K562 (cell line): ENCODE data around the gene ST6GALNAC3. TPM values are rescaled to one million over a fixed set of nuclear protein-coding genes. Genes with fewer than 3 reads are reported as not detected.

Experiments
- ATAC-seq: fragments of 200-7000 bp; cut with Tn5 transposase; 3 replicates; pipeline ENCODE4 v1.9.1; 2020; ENCODE audit warnings: moderate library complexity
- BruUV-seq: library from RNA; stranded (reverse); fragments of 400-500 nt; replicated peaks from 2 replicates; lab custom pipeline; 2021; lab: Mats Ljungman, UMichigan
- CTCF ChIA-PET: fragments of 300-600 bp; formaldehyde crosslinking; extraction: SDS; loops from one replicate; lab custom pipeline; 2021; ENCODE audit warnings: low intra/inter-chr PET ratio; lab: Yijun Ruan, JAX
- POLR2A ChIA-PET: fragments of 300-600, 350-650 bp; sonication (Branson Sonifier 250); formaldehyde crosslinking; extraction: SDS; loops from one replicate; lab custom pipeline; 2021; ENCODE audit warnings: antibody characterized with exemption, inconsistent platforms; lab: Yijun Ruan, JAX
- DNase-seq, 4 experiments: peaks; one replicate each; pipeline versions ENCODE4 v3.0.0 to v3.0.0-alpha.2; 2011 to 2018; ENCODE audit warnings: low spot score in 3 of 4, mixed read lengths in 3 of 4; ENCODE audit errors: extremely low read depth in 1 of 4
- FAIRE-seq: peaks from 2 replicates; lab custom pipeline; 2011; peaks lifted over from hg19 to GRCh38; lab: Jason Lieb, UNC
- H2AFZ ChIP-seq: 2 replicates; pipeline ENCODE4 v1.6.0; 2011; ENCODE audit warnings: low read depth, low read length, control low read depth, inconsistent platforms
- H3K27ac ChIP-seq: fragments of 200-600 bp; 3 replicates; pipeline ENCODE4 v1.8.0; 2011; ENCODE audit warnings: low read depth, mild to moderate bottlenecking, control low read depth, inconsistent platforms, low read length, moderate library complexity, mixed read lengths; ENCODE audit errors: extremely low read depth
- H3K27me3 ChIP-seq, 2 experiments: fragments of 300-600 bp in 1 of 2; 2 replicates in 1 of 2; 3 replicates in 1 of 2; pipeline versions ENCODE4 v1.6.0 to v1.8.0; 2011; ENCODE audit warnings: inconsistent platforms in 2 of 2, low read length in 2 of 2, mild to moderate bottlenecking in 1 of 2, mixed read lengths in 1 of 2, moderate library complexity in 1 of 2; ENCODE audit not compliant: control insufficient read depth in 2 of 2, insufficient read depth in 2 of 2
- H3K36me3 ChIP-seq: fragments of 300-600 bp; 3 replicates; pipeline ENCODE4 v1.8.0; 2011; ENCODE audit warnings: mild to moderate bottlenecking, low read length, inconsistent platforms; ENCODE audit not compliant: control insufficient read depth, insufficient read depth
- H3K4me1 ChIP-seq, 2 experiments: fragments of 200-600 bp in 1 of 2; replicated peaks in 1 of 2; 2 replicates in 1 of 2; 3 replicates in 1 of 2; pipeline versions ENCODE4 v1.5.1 to v1.8.0; 2011; ENCODE audit warnings: inconsistent platforms in 2 of 2, low read length in 2 of 2, mild to moderate bottlenecking in 1 of 2, mixed read lengths in 1 of 2, moderate library complexity in 1 of 2; ENCODE audit not compliant: control insufficient read depth in 2 of 2, insufficient read depth in 2 of 2
- H3K4me2 ChIP-seq: 2 replicates; pipeline ENCODE4 v1.6.1; 2011; ENCODE audit warnings: low read length, control low read depth, inconsistent platforms, mixed read lengths; ENCODE audit not compliant: insufficient read depth
- H3K4me3 ChIP-seq: fragments of 200-600 bp; sonication (generic), shearing (Covaris generic); 2 replicates; pipeline ENCODE4 v1.5.1; 2016; ENCODE audit warnings: control low read depth, inconsistent platforms
- H3K79me2 ChIP-seq: fragments of 200-600 bp; 3 replicates; pipeline ENCODE4 v1.8.0; 2011; ENCODE audit warnings: low read length, inconsistent platforms; ENCODE audit not compliant: control insufficient read depth, insufficient read depth
- H3K9ac ChIP-seq, 2 experiments: 2 replicates each; pipeline versions ENCODE4 v1.6.0 to v1.6.1; 2011; ENCODE audit warnings: low read depth in 2 of 2, low read length in 2 of 2, control low read depth in 1 of 2, inconsistent platforms in 1 of 2, mild to moderate bottlenecking in 1 of 2, mixed read lengths in 1 of 2; ENCODE audit not compliant: insufficient read depth in 1 of 2
- H3K9me1 ChIP-seq: one replicate; pipeline ENCODE4 v1.6.0; 2011; ENCODE audit warnings: inconsistent platforms, mild to moderate bottlenecking, low read length, moderate library complexity; ENCODE audit not compliant: control insufficient read depth, insufficient read depth
- H3K9me3 ChIP-seq: replicated peaks from 2 replicates; pipeline ENCODE4 v1.5.1; 2011; ENCODE audit warnings: low read depth, low read length, inconsistent platforms; ENCODE audit not compliant: control insufficient read depth, insufficient read depth
- H4K20me1 ChIP-seq: replicated peaks from 2 replicates; pipeline ENCODE4 v1.6.1; 2011; ENCODE audit warnings: low read length, inconsistent platforms, mixed read lengths; ENCODE audit not compliant: control insufficient read depth, insufficient read depth
- ESRRB ChIP-seq: fragments of 250-450 bp; sonication (Bioruptor Pico); IDR thresholded peaks from 2 replicates; pipeline ENCODE4 v1.5.0; 2020; ENCODE audit warnings: mild to moderate bottlenecking, moderate library complexity, borderline replicate concordance
- GTF2E2 ChIP-seq: fragments of 200-800 bp; sonication (Bioruptor generic); IDR thresholded peaks from 2 replicates; pipeline ENCODE4 v1.6.1; 2016; ENCODE audit warnings: missing genetic modification characterization, missing compliant biosample characterization
- HDAC8 ChIP-seq: fragments of 450-650 bp; IDR thresholded peaks from 2 replicates; pipeline ENCODE4 v1.6.1; 2016; ENCODE audit warnings: mild to moderate bottlenecking, missing genetic modification characterization, moderate library complexity, missing compliant biosample characterization
- NCOA4 ChIP-seq: fragments of 450-650 bp; IDR thresholded peaks from 2 replicates; pipeline ENCODE4 v1.6.1; 2018; ENCODE audit warnings: mild to moderate bottlenecking; ENCODE audit not compliant: partially characterized antibody
- SIX5 ChIP-seq, 2 experiments: IDR thresholded peaks; 2 replicates each; pipeline ENCODE4 v1.6.1; 2011; ENCODE audit warnings: low read length in 2 of 2, borderline replicate concordance in 1 of 2, low read depth in 1 of 2, mild to moderate bottlenecking in 1 of 2, moderate library complexity in 1 of 2; ENCODE audit not compliant: insufficient read depth in 1 of 2
- SMARCA4 ChIP-seq: fragments of 450-650 bp; IDR thresholded peaks from 2 replicates; pipeline ENCODE4 v1.6.1; 2016
- ZFP36 ChIP-seq: fragments of 150-350 bp; IDR thresholded peaks from 2 replicates; pipeline ENCODE4 v1.6.1; 2018; ENCODE audit warnings: low read length, low read depth; ENCODE audit not compliant: partially characterized antibody
- ZKSCAN3 ChIP-seq: fragments of 250-450 bp; sonication (Bioruptor Pico); IDR thresholded peaks from 2 replicates; pipeline ENCODE4 v1.4.0; 2020
- ZNF23 ChIP-seq: fragments of 250-450 bp; sonication (Bioruptor Pico); IDR thresholded peaks from 2 replicates; pipeline ENCODE4 v1.4.0; 2020; ENCODE audit warnings: mild to moderate bottlenecking
- WGBS: fragments of 100-300 bp; shearing (Covaris generic); methylation state at CpG from one replicate; pipeline ENCODE4 v1.1.6; 2016; ENCODE audit warnings: low coverage, mixed read lengths; ENCODE audit not compliant: insufficient coverage; ENCODE audit errors: missing lambda C conversion rate; 5-methylcytosine and 5-hydroxymethylcytosine counted together
- in situ Hi-C: fragments of 300-500 bp; cut with MboI; formaldehyde crosslinking; loops from 4 replicates; pipeline ENCODE4 v1.15.0; 2018; ENCODE audit warnings: inconsistent platforms, mixed read lengths
- intact Hi-C: fragments of 100-400 bp; cut with micrococcal nuclease; formaldehyde crosslinking; loops from 2 replicates; pipeline ENCODE4 v1.14.2; 2022
- polyA plus RNA-seq, 8 experiments: library from polyadenylated mRNA; depleted of rRNA in 4 of 8; stranded (reverse) in 5 of 8; unstranded in 3 of 8; fragments of >200 nt; fragmentation: Nextera tagmentation in 2 of 8; fragmentation: Illumina TruSeq in 1 of 8; extraction: Ambion mirVana in 2 of 8; extraction: Trizol in 1 of 8; gene quantifications; 2 replicates each; pipeline versions ENCODE4 v1.2.1 to v1.2.3, GENCODE V29; 2011 to 2014; ENCODE audit warnings: inconsistent platforms in 1 of 8, missing spikeins in 1 of 8
- total RNA-seq, 7 experiments: library from RNA; depleted of rRNA in 6 of 7; stranded (reverse); fragments of >200 nt in 6 of 7; fragmentation: Illumina TruSeq in 2 of 7; extraction: Trizol in 2 of 7; gene quantifications; 2 replicates each; pipeline versions ENCODE4 v1.2.1 to v1.2.3, GENCODE V29; 2011 to 2021; ENCODE audit warnings: low replicate concordance in 1 of 7
- TF ChIP-seq, protein P1 (sequence below): fragments of 250-450 bp; sonication (Bioruptor Pico); IDR thresholded peaks from 2 replicates; pipeline ENCODE4 v1.4.0; 2020; ENCODE audit warnings: mild to moderate bottlenecking, moderate library complexity, borderline replicate concordance
- TF ChIP-seq, protein P2 (sequence below): fragments of 250-450 bp; sonication (Bioruptor Pico); IDR thresholded peaks from 2 replicates; pipeline ENCODE4 v1.4.0; 2020
- TF ChIP-seq, protein P3 (sequence below): fragments of 450-650 bp; IDR thresholded peaks from 2 replicates; pipeline ENCODE4 v1.6.1; 2014; ENCODE audit warnings: low read depth, mild to moderate bottlenecking, moderate library complexity, borderline replicate concordance
- TF ChIP-seq, protein P4 (sequence below): fragments of 200-800 bp; sonication (Bioruptor generic); IDR thresholded peaks from 2 replicates; pipeline ENCODE4 v1.6.1; 2016; ENCODE audit warnings: missing genetic modification characterization, missing compliant biosample characterization

ST6GALNAC3 gene
- total and polyA plus RNA-seq, 9 of the 15 experiments (the other 6 are each of a cell fraction or from before 2014, with no cell fraction given), result 0.04 to 0.29 (median 0.18) TPM; not detected in 6

DNA sequence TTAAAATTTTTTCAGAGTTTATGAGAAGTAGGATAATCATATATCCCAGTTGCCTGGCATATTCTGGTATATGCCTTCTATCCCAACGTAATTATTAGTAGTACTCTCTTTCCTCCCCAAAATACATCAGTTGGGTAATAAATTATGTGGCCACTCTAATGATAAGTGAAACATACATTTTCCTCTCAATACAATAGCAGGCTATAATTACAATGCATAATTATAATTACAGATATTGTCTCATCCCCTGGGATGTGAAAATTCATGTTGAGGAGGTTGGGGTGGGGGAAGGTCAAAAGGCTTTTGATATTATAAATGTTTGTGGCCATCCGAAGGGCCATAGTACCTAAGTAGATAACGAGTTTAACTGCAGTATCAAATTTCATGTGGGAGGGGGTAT lies 277.1 kb downstream of the ST6GALNAC3 start:
- no peaks in the 10 kb centered on the region for H3K9me3 ChIP-seq
- H3K9ac ChIP-seq, result no peak overlapping the region
- no peak overlapping the region for H2AFZ ChIP-seq
- no peaks in the 10 kb centered on the region for H4K20me1 ChIP-seq
- no peaks in the 10 kb centered on the region for H3K27me3 ChIP-seq
- H3K9me1 ChIP-seq, result no peaks in the 10 kb centered on the region
- H3K4me2 ChIP-seq, result no peak overlapping the region
- no peak overlapping the region for H3K27ac ChIP-seq
- WGBS, result 2% methylated on average over 3 of the region's 3 CpGs
- ChIA-PET CTCF (no interaction called here), POLR2A (no interaction called here)
- in situ Hi-C loops, result no loop called here
- ATAC-seq (no peak), FAIRE-seq (no peak), DNase-seq (no peak)
- no TSS peak for BruUV-seq
- no peak overlapping the region for H3K4me3 ChIP-seq
- H3K36me3 ChIP-seq, result no peaks in the 10 kb centered on the region
- no peaks in the 10 kb centered on the region for H3K79me2 ChIP-seq
- H3K4me1 ChIP-seq, result no peaks in the 10 kb centered on the region
- intact Hi-C loops, result no loop called here
- no peak for TF ChIP-seq HDAC8
- TF ChIP-seq ZFP36, result no peak
- TF ChIP-seq, protein P1, sequence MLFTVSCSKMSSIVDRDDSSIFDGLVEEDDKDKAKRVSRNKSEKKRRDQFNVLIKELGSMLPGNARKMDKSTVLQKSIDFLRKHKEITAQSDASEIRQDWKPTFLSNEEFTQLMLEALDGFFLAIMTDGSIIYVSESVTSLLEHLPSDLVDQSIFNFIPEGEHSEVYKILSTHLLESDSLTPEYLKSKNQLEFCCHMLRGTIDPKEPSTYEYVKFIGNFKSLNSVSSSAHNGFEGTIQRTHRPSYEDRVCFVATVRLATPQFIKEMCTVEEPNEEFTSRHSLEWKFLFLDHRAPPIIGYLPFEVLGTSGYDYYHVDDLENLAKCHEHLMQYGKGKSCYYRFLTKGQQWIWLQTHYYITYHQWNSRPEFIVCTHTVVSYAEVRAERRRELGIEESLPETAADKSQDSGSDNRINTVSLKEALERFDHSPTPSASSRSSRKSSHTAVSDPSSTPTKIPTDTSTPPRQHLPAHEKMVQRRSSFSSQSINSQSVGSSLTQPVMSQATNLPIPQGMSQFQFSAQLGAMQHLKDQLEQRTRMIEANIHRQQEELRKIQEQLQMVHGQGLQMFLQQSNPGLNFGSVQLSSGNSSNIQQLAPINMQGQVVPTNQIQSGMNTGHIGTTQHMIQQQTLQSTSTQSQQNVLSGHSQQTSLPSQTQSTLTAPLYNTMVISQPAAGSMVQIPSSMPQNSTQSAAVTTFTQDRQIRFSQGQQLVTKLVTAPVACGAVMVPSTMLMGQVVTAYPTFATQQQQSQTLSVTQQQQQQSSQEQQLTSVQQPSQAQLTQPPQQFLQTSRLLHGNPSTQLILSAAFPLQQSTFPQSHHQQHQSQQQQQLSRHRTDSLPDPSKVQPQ (CRISPR knock-in tag), result no peak
- TF ChIP-seq SIX5 (IDR thresholded peaks at IDR 0.05; ENCODE audit: borderline replicate concordance in 1 of 2, insufficient read depth in 1 of 2, low read depth in 1 of 2, low read length in 2 of 2), result no peak
- TF ChIP-seq, protein P2, sequence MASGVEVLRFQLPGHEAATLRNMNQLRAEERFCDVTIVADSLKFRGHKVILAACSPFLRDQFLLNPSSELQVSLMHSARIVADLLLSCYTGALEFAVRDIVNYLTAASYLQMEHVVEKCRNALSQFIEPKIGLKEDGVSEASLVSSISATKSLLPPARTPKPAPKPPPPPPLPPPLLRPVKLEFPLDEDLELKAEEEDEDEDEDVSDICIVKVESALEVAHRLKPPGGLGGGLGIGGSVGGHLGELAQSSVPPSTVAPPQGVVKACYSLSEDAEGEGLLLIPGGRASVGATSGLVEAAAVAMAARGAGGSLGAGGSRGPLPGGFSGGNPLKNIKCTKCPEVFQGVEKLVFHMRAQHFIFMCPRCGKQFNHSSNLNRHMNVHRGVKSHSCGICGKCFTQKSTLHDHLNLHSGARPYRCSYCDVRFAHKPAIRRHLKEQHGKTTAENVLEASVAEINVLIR (CRISPR knock-in tag), result no peak
- no peak for TF ChIP-seq NCOA4
- no peak for TF ChIP-seq ZNF23
- TF ChIP-seq GTF2E2 (tag), result no peak
- TF ChIP-seq SMARCA4, result no peak
- TF ChIP-seq, protein P3, sequence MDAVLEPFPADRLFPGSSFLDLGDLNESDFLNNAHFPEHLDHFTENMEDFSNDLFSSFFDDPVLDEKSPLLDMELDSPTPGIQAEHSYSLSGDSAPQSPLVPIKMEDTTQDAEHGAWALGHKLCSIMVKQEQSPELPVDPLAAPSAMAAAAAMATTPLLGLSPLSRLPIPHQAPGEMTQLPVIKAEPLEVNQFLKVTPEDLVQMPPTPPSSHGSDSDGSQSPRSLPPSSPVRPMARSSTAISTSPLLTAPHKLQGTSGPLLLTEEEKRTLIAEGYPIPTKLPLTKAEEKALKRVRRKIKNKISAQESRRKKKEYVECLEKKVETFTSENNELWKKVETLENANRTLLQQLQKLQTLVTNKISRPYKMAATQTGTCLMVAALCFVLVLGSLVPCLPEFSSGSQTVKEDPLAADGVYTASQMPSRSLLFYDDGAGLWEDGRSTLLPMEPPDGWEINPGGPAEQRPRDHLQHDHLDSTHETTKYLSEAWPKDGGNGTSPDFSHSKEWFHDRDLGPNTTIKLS, result no peak
- TF ChIP-seq ESRRB (CRISPR knock-in tag), result no peak
- TF ChIP-seq, protein P4, sequence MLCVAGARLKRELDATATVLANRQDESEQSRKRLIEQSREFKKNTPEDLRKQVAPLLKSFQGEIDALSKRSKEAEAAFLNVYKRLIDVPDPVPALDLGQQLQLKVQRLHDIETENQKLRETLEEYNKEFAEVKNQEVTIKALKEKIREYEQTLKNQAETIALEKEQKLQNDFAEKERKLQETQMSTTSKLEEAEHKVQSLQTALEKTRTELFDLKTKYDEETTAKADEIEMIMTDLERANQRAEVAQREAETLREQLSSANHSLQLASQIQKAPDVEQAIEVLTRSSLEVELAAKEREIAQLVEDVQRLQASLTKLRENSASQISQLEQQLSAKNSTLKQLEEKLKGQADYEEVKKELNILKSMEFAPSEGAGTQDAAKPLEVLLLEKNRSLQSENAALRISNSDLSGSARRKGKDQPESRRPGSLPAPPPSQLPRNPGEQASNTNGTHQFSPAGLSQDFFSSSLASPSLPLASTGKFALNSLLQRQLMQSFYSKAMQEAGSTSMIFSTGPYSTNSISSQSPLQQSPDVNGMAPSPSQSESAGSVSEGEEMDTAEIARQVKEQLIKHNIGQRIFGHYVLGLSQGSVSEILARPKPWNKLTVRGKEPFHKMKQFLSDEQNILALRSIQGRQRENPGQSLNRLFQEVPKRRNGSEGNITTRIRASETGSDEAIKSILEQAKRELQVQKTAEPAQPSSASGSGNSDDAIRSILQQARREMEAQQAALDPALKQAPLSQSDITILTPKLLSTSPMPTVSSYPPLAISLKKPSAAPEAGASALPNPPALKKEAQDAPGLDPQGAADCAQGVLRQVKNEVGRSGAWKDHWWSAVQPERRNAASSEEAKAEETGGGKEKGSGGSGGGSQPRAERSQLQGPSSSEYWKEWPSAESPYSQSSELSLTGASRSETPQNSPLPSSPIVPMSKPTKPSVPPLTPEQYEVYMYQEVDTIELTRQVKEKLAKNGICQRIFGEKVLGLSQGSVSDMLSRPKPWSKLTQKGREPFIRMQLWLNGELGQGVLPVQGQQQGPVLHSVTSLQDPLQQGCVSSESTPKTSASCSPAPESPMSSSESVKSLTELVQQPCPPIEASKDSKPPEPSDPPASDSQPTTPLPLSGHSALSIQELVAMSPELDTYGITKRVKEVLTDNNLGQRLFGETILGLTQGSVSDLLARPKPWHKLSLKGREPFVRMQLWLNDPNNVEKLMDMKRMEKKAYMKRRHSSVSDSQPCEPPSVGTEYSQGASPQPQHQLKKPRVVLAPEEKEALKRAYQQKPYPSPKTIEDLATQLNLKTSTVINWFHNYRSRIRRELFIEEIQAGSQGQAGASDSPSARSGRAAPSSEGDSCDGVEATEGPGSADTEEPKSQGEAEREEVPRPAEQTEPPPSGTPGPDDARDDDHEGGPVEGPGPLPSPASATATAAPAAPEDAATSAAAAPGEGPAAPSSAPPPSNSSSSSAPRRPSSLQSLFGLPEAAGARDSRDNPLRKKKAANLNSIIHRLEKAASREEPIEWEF (CRISPR knock-in tag), result no peak
- no peak for TF ChIP-seq ZKSCAN3 (CRISPR knock-in tag)
